K562 (cell line): ENCODE data around the gene FXN. TPM values are rescaled to one million over a fixed set of nuclear protein-coding genes. Genes with fewer than 3 reads are reported as not detected.

ENCODE experiments used
- AFF1 ChIP-seq, 2 experiments: fragments of 450-650 bp; IDR thresholded peaks; 2 replicates each; pipeline ENCODE4 v1.6.1; 2018; ENCODE audit warnings: mild to moderate bottlenecking in 2 of 2, low read depth in 1 of 2; ENCODE audit not compliant: partially characterized antibody in 2 of 2
- ATF2 ChIP-seq: sonication (generic); formaldehyde crosslinking; IDR thresholded peaks from 2 replicates; pipeline ENCODE4 v1.8.1; 2022; ENCODE audit warnings: missing genetic modification reagents
- CSDE1 ChIP-seq, 2 experiments: fragments of 450-650 bp; IDR thresholded peaks; 2 replicates each; pipeline ENCODE4 v1.6.1; 2016; ENCODE audit warnings: mild to moderate bottlenecking in 1 of 2
- CXXC5 ChIP-seq: fragments of 250-450 bp; sonication (Bioruptor Pico); IDR thresholded peaks from 2 replicates; pipeline ENCODE4 v1.8.0; 2022; ENCODE audit warnings: inconsistent platforms, mild to moderate bottlenecking, moderate library complexity
- ETV5 ChIP-seq: sonication (generic); formaldehyde crosslinking; IDR thresholded peaks from 2 replicates; pipeline ENCODE4 v1.4.0; 2020; ENCODE audit warnings: low read depth, mild to moderate bottlenecking, missing genetic modification reagents
- FOSL1 ChIP-seq: fragments of 200-800 bp; sonication (Bioruptor generic); conservative IDR thresholded peaks from 2 replicates; pipeline ENCODE4 v1.6.1; 2016; ENCODE audit warnings: missing genetic modification characterization, missing compliant biosample characterization
- FOXK1 ChIP-seq: sonication (generic); formaldehyde crosslinking; IDR thresholded peaks from 2 replicates; pipeline ENCODE4 v1.8.0; 2022; ENCODE audit warnings: missing genetic modification reagents, mild to moderate bottlenecking, borderline replicate concordance
- KDM2B ChIP-seq: fragments of 250-450 bp; sonication (Bioruptor Pico); IDR thresholded peaks from 2 replicates; pipeline ENCODE4 v1.8.0; 2021; ENCODE audit warnings: mild to moderate bottlenecking, moderate library complexity
- LCOR ChIP-seq: sonication (generic); formaldehyde crosslinking; IDR thresholded peaks from 2 replicates; pipeline ENCODE4 v1.8.0; 2022; ENCODE audit warnings: mild to moderate bottlenecking, missing genetic modification reagents
- MLX ChIP-seq, 2 experiments: fragments of 450-650 bp in 1 of 2; sonication (generic) in 1 of 2; formaldehyde crosslinking; conservative IDR thresholded peaks; 2 replicates each; pipeline versions ENCODE4 v1.4.0 to v1.8.1; 2020 to 2022; ENCODE audit warnings: mild to moderate bottlenecking in 1 of 2, missing genetic modification reagents in 1 of 2
- MYC ChIP-seq, 2 experiments: fragments of 250-450 bp in 1 of 2; sonication (Bioruptor Pico) in 1 of 2; IDR thresholded peaks; 2 replicates each; pipeline versions ENCODE4 v1.5.1 to v1.6.1; 2012 to 2021; ENCODE audit warnings: low read depth in 2 of 2, borderline replicate concordance in 1 of 2, improper control_type of control experiment in 1 of 2, low read length in 1 of 2, mild to moderate bottlenecking in 1 of 2, moderate library complexity in 1 of 2
- NFIX ChIP-seq: fragments of 250-450 bp; sonication (Bioruptor Pico); IDR thresholded peaks from 2 replicates; pipeline ENCODE4 v1.4.0; 2020; ENCODE audit warnings: low read depth, mild to moderate bottlenecking, moderate library complexity
- PCBP1 ChIP-seq: fragments of 200-400 bp; formaldehyde crosslinking; IDR thresholded peaks from 2 replicates; pipeline ENCODE4 v1.6.1; 2018; ENCODE audit warnings: mild to moderate bottlenecking, low read depth, low read length; ENCODE audit not compliant: poor library complexity, severe bottlenecking
- PML ChIP-seq: IDR thresholded peaks from 2 replicates; pipeline ENCODE4 v1.6.1; 2012; ENCODE audit warnings: low read length, inconsistent platforms
- RBBP5 ChIP-seq: fragments of 200-600 bp; sonication (generic); IDR thresholded peaks from 2 replicates; pipeline ENCODE4 v1.6.1; 2012; ENCODE audit warnings: borderline replicate concordance, mild to moderate bottlenecking, low read length, control low read depth, inconsistent platforms; ENCODE audit not compliant: insufficient read depth, poor library complexity, severe bottlenecking
- RHOXF2B ChIP-seq: fragments of 250-450 bp; sonication (Bioruptor Pico); conservative IDR thresholded peaks from 2 replicates; pipeline ENCODE4 v1.5.1; 2021
- SMAD1 ChIP-seq: fragments of 150-350 bp; IDR thresholded peaks from 2 replicates; pipeline ENCODE4 v1.6.1; 2014; ENCODE audit warnings: low read length, low read depth; ENCODE audit not compliant: partially characterized antibody
- SMAD3 ChIP-seq: fragments of 450-650 bp; formaldehyde crosslinking; conservative IDR thresholded peaks from 2 replicates; pipeline ENCODE4 v1.4.0; 2020; ENCODE audit warnings: mild to moderate bottlenecking
- SRSF3 ChIP-seq: fragments of 200-400 bp; formaldehyde crosslinking; IDR thresholded peaks from 2 replicates; pipeline ENCODE4 v1.6.1; 2016; ENCODE audit warnings: mild to moderate bottlenecking, low read length, moderate library complexity; ENCODE audit not compliant: insufficient read depth
- TCF3 ChIP-seq: sonication (generic); formaldehyde crosslinking; IDR thresholded peaks from 2 replicates; pipeline ENCODE4 v1.4.0; 2020; ENCODE audit warnings: mild to moderate bottlenecking, missing genetic modification reagents
- ZNF583 ChIP-seq: fragments of 250-450 bp; sonication (Bioruptor Pico); IDR thresholded peaks from 2 replicates; pipeline ENCODE4 v1.4.0; 2020
- ZNF584 ChIP-seq: fragments of 200-800 bp; sonication (Bioruptor generic); IDR thresholded peaks from 2 replicates; pipeline ENCODE4 v1.6.1; 2016; ENCODE audit warnings: low read depth, mild to moderate bottlenecking, missing genetic modification characterization, missing compliant biosample characterization
- ZNF668 ChIP-seq: fragments of 250-450 bp; sonication (Bioruptor Pico); IDR thresholded peaks from 2 replicates; pipeline ENCODE4 v1.8.0; 2022; ENCODE audit warnings: mild to moderate bottlenecking, inconsistent platforms
- polyA plus RNA-seq, 8 experiments: library from polyadenylated mRNA; depleted of rRNA in 4 of 8; stranded (reverse) in 5 of 8; unstranded in 3 of 8; fragments of >200 nt; fragmentation: Nextera tagmentation in 2 of 8; fragmentation: Illumina TruSeq in 1 of 8; extraction: Ambion mirVana in 2 of 8; extraction: Trizol in 1 of 8; gene quantifications; 2 replicates each; pipeline versions ENCODE4 v1.2.1 to v1.2.3, GENCODE V29; 2011 to 2014; ENCODE audit warnings: inconsistent platforms in 1 of 8, missing spikeins in 1 of 8
- total RNA-seq, 7 experiments: library from RNA; depleted of rRNA in 6 of 7; stranded (reverse); fragments of >200 nt in 6 of 7; fragmentation: Illumina TruSeq in 2 of 7; extraction: Trizol in 2 of 7; gene quantifications; 2 replicates each; pipeline versions ENCODE4 v1.2.1 to v1.2.3, GENCODE V29; 2011 to 2021; ENCODE audit warnings: low replicate concordance in 1 of 7

Gene FXN
- total and polyA plus RNA-seq, 9 of the 15 experiments (the other 6 are each of a cell fraction or from before 2014, with no cell fraction given): 7.6 to 51.5 (median 30.3) TPM

DNA sequence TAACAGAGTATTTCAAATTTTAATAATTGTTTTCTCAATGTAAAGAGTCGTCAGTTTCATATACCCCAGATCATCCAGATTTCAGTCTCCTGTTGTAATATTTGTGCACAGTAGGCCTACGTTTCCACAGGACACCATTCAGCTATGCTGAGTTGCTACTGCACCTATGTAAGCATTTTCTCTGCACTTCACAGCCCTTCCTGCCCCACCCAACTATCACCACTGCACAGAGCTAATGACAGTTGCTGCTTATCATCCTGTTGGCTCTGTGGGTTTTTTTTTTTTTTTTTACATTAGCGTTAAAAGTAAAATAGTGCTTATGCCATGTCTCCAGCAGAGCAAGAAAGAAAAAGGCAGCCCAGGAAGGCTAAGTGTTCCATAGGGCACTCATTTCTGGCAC lies 15.7 kb upstream of the FXN start (continued):
- TF ChIP-seq AFF1 (IDR thresholded peaks at IDR 0.05; ENCODE audit: low read depth in 1 of 2, partially characterized antibody in 2 of 2) (peak in 1 of 2 experiments; percentile 15), RBBP5 (no peak), LCOR (no peak; the same call in 1 of the 2 replicates), SMAD1 (no peak), PCBP1 (no peak), KDM2B (CRISPR knock-in tag) (no peak), TCF3 (peak; percentile 91), RHOXF2B (CRISPR knock-in tag) (no peak), FOXK1 (CRISPR knock-in tag) (no peak), ATF2 (CRISPR knock-in tag) (no peak), CSDE1 (IDR thresholded peaks at IDR 0.05) (no peak), SMAD3 (CRISPR knock-in tag) (no peak), ETV5 (CRISPR knock-in tag) (0 out of 2 replicates have a peak, but pooled peaks have one; percentile 23), ZNF668 (no peak), MLX (CRISPR knock-in tag; conservative IDR thresholded peaks at IDR 0.05) (no peak), FOSL1 (tag) (no peak), CXXC5 (CRISPR knock-in tag) (peak; percentile 27), ZNF584 (CRISPR knock-in tag) (no peak), NFIX (CRISPR knock-in tag) (no peak), PML (peak; percentile 77), SRSF3 (no peak), MYC (IDR thresholded peaks at IDR 0.05; ENCODE audit: low read depth, low read length) (no peak; the same call in 1 of the 2 replicates), MYC (CRISPR knock-in tag; IDR thresholded peaks at IDR 0.05; ENCODE audit: borderline replicate concordance, low read depth) (no peak), ZNF583 (no peak)
